Measurements from ENCODE around the gene WWOX.
"Not testable (repeated sequence)": the region's sequence is repeated elsewhere in the genome, so short reads cannot be mapped to it uniquely, and the experiment has no call there.

WWOX gene

DNA sequence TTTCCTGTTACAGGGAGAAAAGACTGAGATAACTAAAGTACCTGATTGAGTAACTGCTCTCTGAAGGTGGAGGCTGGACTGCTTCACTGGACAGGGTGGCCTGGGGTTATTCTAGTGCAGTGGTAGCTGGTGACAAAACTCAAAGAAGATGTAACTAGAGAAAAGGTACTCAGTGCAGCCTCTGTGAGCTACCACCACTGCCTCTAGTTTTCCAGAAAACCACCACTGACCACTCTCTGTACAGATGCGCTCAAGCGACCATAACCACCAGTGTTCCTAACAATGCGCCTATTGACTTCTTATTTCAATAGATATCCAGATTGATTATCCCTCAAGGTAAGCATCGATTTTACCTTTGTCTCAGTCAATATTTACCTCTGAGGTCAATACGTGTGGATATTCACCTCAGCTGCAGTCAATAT, 492.2 kb downstream of the WWOX start:
- DNase-seq = no peak

DNA sequence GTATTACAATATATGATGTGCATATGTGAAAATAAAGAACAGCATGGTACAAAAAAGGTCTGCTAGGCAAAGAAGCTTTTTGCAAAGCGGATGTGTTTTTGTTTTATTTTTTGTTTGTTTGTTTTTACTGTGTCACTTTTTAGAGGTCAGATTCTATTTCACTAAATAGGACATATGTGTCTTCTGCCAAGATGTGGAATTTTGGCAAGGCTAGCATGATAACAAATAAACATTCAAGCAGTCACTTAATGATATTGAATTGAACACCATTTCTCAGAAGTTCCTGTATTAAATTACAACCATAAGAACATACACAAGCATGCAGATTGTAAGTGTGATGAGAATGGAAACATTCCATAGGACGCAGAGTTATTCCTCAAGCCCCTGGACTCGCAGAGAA, 492.7 kb downstream of the WWOX start:
- no peak for DNase-seq

DNA sequence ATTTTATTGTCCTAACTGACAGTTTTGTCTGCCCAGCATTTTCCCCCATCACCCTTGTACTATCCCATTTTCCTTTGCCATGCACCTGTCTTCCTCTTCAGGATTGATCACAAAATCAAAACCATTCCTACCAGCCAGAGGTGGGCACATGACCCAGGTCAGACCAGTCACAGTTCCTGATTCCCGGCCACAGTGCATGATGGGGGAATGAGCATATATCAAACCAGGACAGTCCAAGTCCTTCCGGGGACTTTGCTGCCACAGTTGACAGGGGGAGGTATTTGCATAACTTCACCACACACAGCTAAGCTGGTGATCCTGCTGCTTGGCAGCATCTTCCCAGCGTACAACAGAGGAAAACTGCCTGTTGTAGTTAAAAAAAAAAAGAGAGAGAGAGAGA, 493.9 kb downstream of the WWOX start:
- no peak for DNase-seq

DNA sequence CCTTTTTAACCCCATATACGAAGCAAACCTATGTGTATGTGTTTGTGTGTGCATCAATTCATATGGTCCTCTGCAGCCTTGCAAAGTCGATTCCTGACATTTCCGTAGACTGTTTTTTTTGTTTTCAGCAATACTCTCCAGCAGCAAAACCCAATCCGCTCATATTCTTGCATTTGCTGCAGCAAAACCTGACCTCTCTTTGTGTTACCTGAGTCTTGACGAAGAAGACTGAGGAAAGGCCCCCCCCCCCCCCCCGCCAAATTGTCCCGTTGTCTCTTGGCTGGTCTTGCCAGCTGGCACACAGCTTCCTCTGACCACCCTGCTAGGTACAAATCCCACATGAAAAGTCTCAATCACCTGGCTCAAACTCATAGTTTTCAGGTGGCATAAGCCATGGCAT, 494.7 kb downstream of the WWOX start:
- DNase-seq = no peak

DNA sequence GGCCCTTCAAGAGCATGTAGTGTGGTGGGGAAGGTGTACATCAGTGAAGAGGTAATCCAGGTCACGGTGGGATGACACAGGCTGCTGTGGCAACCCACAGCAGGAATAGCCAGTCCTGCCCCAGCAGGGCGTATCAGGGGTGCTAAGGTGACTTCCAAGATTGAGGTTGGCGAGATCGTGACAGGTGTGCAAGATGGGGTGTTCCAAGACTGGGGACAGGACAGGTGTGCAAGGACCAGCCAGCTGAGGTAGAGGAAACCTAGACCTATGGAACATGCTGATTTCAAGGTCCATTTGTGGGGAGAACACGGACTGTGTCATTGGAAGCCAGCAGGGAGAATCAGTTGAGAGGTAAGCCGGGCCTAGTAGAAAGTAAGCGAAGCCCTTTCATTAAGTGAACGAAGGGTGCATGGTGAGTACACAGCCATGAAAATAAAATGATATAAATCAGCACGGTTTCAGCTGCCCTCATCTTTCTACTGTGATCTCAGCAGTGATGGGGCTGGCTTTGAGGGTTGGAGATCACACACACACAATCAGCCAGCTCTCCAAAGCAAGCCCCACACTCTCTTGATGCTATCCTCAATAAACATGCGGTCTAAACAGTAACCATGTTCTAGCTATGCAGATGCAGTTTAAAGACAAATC, 497.0 kb downstream of the WWOX start:
- no peak for DNase-seq

DNA sequence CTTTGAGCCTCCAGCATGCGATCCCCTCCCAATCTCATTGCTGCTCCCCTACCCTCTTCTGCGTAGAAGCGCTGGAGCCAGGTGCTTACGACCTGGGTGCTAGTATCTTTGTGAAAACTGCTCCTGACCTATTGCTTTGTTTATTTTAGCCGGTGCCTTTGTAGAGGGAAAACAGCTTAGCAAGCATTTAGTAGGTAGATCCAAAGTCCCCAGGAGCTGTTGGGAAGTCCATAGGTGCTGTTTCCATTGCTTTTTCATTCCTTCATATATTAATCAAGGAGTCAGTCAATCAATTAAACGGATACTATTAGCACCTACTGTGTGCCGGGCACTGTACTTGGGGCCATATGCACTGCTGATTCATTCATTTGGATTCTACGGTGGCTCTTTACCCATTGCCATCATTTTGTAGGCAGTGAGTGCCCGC, 497.6 kb downstream of the WWOX start:
- no peak for DNase-seq

DNA sequence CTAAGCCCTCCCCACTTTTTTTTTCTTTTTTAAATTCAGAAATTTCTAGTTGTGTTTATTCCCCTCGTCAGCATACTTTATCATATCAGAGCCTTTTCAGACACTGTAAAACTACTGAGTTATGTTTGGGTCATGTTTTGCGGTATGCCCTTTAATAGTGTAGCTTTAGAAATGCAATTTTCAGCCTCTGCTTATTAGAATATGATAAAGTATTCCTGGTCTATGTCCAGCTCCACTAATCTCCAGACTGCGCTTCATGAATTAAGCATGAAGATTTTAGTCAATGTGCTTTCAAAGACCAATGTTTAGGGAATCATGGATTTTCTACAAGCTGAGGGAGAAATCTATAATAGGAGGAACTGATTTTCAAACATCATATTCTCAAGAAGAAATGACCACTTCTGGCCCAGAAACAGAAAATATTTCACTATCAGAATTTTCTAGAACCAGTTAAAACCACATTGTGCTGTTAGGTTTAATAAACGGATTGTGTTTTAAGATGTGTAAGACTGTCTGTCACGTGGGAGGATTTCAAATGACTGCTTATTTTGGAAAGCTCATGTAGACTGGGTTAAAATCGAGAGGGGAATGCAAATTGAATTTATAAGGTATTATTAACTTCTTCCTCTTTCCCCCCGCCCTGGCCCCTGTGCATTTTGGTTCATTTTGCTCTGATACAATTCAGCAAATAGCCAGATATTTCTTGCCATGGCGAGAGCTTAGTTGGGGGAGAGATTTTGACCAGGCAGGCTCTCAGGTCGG, 498.5 kb downstream of the WWOX start:
- no peak for DNase-seq

DNA sequence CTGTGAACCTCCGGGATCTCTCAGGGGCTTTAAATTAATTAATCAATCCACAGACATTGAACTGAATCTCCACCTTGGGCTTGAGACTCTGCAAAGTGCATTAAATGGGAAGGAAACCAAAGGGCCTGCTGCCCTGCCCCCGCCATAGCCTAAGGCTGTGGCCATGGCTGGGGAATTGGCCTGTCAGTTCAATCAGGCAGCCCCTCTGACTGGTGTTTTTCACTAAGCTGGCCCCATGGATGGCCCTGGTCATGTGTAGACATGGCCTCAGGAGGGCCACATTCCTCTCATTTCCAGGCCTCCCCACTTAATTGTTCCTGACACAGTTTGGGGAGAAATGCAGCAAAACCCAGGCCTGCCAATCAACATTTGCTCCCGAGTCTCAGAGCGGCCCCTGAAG, 499.8 kb downstream of the WWOX start:
- DNase-seq = no peak

DNA sequence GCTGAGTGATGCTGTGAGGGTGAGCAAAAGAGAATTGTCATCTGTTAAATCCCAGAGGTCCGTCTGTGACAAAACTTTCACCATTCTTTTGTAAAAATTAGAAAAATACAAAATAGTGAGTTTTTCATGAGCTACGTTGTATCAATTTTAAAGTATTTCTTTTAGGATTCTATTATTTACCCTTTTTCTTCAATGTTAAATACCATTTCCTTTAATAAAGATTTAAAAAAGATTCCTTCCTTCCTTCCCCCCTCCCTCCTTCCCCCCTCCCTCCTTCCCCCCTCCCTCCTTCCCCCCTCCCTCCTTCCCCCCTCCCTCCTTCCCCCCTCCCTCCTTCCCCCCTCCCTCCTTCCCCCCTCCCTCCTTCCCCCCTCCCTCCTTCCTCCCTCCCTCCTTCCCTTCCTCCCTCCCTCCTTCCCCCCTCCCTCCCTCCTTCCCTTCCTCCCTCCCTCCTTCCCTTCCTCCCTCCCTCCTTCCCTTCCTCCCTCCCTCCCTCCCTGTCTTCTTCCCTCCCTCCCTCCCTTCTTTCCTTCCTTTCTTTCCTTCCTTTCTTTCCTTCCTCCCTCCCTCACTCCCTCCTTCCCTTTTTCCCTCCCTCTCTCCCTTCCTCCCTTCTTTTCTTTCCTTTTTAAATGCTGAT, 505.1 kb downstream of the WWOX start:
- not testable (repeated sequence) for DNase-seq

DNA sequence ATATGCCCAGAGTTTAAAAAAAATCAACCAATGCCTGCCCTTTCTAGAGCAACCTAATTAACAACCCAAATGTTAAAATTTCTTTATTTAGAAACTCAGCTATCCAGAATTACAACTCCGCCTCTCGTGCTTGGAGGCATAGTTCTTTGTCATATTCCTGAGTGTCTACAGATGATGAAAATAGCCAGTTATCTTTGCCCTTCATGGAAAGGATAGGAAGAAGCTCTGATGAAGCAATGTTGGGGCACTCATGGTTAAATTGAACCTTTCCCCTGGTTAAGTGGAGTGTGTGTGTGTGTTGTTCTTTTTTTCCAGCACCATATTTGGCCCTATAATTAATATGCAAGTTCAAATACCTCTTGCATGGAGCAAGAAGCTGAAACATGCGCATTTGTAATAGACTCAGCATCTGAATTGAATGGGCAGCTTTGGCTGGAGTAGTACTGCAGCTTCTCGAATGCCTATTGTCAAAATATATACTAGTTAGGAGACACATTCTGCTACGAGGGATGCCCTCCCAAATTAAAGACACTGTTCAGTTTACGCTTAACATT, 506.2 kb downstream of the WWOX start:
- no peak for DNase-seq

DNA sequence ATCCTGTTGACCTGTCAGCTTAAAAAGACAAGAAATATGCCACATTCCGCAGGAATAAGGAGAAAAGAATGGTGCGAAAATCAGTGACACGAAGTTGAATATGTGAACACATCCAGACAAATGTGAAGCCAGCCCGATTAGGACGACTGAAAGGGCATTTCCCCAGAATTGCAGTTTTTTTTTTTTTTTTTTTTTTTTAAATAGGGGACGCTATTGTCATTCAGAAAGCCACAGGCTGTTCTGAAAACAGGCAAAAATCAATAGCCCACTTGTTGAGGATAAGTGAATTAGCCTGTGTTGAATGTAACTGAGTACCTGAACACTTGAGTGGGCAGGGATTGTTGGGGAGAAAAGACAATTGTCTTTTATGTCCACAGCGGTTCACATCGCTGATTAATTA, 507.1 kb downstream of the WWOX start:
- no peak for DNase-seq

DNA sequence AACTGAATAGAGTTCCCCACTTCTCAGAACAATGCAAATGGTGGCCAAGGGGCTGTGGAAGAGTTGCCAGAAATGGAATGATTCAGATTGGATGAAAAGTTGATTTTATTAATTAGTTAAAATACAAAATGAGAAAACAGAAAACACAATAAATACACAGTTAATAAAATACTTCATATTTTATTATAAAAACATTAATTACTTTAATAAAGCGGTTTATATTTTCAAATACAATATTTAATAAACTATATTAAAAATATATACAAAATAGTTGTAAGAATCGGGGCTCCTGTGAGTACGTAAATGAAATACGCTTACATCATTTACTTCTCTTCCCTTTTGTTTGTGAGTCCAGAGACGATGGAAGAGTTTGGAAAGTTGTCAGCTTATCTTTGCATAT, 507.6 kb downstream of the WWOX start:
- no peak for DNase-seq

DNA sequence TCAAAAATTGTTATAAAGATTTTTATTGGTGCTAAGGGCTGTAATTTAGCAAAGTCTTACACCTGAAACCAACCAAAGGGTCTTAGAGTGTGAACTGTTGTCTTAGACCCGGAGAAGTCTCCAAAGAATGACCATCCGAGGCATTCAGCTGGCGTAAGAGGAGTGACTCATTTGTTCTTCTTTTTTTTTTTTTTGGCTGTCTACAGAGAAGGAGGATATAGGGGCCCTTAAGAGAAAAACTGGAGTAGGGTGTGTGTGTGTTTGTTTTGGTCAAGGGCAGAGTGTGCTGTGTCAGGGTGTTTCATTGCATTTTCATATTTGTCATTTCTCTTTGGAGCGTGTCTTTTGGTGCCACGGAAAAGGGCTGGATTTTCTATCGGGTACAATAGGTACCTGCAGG, 508.0 kb downstream of the WWOX start:
- no peak for DNase-seq

DNA sequence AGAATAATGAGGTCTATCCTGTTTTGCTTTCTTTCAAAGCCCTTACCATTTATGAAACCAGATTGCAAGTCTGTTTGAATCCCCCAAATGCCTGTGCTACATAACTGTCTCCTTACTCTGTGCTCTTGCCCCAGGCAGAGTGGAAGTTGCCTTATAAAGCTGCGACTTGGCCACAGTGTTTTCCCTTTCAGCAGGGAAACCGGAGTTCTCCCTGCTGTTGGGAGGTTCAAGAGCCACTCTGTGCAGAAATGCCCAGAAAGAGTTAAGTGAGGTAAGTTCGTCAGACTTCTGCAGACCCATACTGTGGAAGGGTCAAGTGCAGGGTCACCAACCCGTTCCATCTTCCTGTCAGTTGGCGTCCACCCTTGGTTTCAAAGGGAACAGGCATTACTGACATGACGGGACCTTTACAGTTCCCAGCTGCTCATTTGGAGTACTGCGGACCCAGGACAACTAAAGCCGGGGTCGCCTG, 508.9 kb downstream of the WWOX start:
- DNase-seq = no peak

DNA sequence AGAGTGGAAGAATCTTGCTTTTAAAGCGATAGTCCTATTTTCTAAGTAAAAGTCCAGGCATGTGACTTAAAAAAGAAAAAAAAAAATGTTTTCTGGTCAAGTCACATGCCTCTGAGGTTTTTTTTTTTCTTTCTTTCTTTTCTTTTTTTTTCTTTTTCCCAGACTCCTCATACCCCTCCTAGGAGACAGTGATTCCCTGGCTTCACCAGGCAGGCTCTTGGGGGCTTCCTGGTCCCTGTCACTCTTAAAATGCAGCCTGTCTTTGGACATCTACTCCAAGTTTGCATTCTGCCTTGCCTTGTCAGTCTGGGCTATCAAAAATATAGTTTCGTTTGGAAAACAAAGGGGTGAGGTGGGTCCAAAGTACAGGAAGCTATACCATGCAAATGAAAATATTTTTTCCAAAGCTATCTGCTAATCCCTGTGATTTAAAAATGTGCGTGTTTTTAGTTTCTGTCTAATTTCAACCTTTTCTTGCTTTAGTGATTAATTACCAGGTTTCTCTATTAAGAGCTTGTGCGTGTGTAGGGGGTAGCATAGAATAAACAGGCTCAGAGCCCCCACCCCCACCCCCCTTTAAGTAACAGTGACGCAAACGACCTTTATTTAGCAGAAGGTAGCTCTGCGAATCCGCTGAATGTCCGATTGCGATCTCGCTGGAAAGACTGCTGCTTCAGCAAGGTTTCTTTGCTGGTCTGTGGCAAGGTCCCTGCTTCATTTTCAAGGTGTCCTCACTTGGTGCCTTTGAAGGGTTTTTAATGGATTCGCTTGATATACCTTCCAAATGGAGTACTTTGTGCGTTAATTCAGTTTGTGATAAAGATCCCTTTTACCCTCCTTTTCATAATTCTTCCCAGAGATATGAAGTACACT, 510.2 kb downstream of the WWOX start:
- no peak for DNase-seq

DNA sequence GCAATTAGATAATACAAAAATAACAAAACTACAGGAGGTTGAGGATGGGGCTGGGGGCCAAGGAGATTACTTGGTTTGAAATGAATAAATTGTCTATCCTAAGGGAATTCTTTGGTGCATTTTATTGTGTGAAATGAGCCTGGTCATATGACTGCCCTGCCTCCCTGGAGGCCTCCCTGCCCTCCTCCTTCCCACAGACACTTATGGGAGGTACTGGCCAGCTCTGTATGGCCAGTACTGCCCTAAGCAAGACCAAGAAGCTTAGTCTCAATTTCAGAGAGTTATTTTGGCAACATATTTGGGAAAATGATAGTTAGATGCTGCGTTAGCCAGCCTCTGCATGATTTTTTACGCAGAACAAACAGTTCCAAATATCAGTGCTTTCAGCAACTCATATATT, 511.9 kb downstream of the WWOX start:
- DNase-seq = no peak

DNA sequence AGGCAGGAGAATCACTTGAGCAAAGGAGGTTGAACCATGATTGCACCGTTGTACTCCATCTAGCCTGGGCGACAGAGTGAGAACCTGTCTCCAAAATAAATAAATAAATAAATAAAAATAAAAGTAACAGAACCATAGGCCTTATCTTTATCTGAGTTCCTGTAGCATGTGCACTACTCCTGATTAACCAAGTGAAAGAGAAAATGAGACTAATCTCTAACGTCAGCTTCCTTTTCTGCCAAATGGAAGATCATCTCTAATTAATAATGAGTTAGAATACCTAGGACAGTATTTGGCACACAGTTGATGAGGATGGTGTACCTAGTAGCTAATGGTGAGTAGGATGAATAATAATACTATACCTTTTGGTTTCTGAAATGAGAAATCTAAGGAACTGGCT, 520.4 kb downstream of the WWOX start:
- DNase-seq = no peak

DNA sequence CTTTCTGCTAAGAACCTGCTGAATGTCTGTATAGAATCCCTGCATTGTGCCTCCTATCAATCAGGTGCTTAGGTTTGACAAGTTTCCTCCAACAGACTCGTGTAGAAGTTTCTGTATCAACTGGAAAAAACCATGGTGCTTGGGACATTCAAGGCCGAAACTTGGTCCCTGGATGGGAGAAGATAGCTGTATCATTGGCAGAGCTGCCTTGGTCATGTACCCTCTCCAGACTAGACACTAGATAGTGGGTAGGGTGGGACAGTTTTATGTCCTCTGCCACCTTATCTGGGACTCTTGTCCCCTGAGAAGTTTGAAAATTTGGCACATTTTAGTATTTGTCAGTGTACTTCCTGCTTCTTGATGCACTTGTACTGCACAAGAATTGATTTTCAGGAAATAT, 520.8 kb downstream of the WWOX start:
- no peak for DNase-seq

DNA sequence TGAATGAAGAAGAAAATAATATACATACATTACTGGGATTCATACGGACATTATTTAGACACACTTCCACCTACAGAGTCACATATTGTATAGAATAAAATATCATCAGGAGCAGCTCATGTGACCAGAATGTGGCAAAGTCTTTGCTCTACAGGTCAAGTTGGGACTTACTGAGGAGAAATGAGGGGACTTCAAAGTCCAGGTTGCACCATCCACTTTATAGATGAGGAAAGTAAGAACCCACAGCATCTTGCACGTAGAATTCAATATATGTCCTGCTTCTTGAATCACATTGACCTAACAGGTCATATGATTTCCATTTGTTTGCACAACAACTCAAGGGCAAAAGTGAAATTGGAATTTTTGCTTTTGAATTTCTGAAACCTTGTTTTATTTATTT, 524.3 kb downstream of the WWOX start:
- DNase-seq = no peak

DNA sequence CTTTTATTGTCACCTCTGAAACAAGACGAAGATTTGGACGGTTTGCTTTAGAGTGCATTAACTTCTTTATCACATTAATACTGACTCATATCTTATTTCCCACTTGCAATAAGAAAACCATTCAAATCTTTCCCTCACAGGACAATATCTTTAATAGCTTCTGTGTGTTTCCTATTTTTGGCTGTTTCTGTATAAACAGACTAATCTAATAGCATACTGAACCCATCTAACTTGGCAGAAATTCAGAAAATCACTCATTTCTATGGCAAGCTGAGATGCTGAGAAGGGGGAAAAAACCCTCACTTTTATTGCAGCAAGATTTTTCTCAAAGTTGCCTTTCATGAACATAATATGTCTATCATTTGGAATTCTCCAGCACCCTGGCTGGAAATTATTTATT, 524.9 kb downstream of the WWOX start:
- DNase-seq = no peak

DNA sequence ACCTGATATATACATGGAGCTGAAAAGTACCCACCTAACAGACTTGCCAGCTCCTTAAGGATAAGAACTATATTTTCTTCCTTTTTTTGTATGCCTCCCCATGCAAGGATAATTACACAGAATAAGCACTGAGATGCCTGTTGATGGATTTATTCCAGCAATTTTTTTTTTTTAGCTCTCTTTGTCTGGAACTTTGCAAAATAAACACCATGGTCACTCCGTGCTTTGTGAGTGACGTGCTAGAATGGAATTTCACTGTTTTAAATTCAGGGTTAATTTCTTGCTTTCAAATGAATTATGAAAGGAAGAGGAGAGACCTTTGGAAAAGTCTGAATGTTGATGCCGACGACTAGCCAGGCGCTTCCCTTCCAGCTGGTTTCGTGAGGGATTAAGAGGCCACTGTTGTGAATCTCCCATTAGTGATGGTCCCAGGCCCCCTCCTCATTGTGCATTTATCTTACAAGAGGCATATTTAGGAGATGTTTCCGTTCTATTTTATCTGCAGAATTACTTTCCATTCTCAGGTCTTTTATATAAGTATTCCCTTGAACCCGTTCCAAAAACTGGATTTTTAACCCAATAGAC, 529.1 kb downstream of the WWOX start:
- no peak for DNase-seq

DNA sequence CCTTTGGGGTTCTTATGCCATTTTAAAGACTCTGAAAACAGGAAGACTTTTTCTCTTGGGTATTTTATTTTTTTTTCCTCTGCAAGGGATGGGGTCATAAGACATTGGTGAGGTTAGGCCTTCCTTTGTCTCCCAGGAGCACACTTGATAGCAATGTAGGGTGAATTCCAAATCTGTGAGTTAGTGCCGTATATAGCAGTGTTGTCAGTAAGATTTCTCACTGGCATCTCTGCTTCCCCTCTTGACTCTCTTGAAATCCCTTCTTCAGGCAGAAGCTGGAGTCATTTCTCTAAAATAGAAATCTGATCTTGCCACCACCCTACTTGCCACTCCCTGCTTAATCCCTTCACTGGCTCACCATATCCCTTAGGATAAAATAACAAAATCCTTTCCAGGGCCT, 529.7 kb downstream of the WWOX start:
- no peak for DNase-seq

Data from T-helper 1 cell (primary cell).